Panc1 (cell line): ENCODE results near the gene SUMF1.

Experiments
- POLR2AphosphoS5 ChIP-seq: IDR thresholded peaks from 2 replicates; pipeline ENCODE4 v1.6.1; 2012; ENCODE audit warnings: mild to moderate bottlenecking, low read depth, low read length, moderate library complexity
- TCF7L2 ChIP-seq: IDR thresholded peaks from 2 replicates; pipeline ENCODE4 v1.6.1; 2011; ENCODE audit warnings: mild to moderate bottlenecking, low read depth, low read length, inconsistent platforms
- TF ChIP-seq, protein P1 (sequence below): fragments of 450-650 bp; IDR thresholded peaks from 2 replicates; pipeline ENCODE4 v1.5.1; 2017; ENCODE audit warnings: mild to moderate bottlenecking
- TF ChIP-seq, protein P2 (sequence below), 2 experiments: IDR thresholded peaks; 2 replicates each; pipeline ENCODE4 v1.6.1; 2011 to 2012; ENCODE audit warnings: low read depth in 2 of 2, control low read depth in 1 of 2, low read length in 1 of 2, mild to moderate bottlenecking in 1 of 2, moderate library complexity in 1 of 2; ENCODE audit not compliant: insufficient read depth in 1 of 2

DNA sequence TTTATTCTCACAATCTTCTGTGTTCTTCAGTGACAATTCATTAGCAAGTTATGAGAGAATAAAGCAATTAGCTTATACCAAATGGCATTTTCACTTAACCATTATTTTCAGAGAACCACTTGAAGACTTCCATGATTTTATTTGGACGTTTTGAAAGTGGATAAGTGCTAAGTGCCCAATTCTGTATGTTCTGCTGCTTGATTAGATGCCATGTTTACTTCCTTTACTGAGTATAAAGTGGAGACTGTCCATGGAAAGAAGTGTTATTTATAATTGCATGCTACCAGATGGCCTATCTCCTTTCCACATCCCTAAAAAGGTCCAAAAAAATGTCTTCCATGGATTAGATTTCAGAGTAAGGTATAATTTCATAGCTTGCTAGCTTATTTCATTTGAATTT, 69.6 kb downstream of the SUMF1 start:
- no peak for TF ChIP-seq POLR2AphosphoS5
- TF ChIP-seq, protein P1, sequence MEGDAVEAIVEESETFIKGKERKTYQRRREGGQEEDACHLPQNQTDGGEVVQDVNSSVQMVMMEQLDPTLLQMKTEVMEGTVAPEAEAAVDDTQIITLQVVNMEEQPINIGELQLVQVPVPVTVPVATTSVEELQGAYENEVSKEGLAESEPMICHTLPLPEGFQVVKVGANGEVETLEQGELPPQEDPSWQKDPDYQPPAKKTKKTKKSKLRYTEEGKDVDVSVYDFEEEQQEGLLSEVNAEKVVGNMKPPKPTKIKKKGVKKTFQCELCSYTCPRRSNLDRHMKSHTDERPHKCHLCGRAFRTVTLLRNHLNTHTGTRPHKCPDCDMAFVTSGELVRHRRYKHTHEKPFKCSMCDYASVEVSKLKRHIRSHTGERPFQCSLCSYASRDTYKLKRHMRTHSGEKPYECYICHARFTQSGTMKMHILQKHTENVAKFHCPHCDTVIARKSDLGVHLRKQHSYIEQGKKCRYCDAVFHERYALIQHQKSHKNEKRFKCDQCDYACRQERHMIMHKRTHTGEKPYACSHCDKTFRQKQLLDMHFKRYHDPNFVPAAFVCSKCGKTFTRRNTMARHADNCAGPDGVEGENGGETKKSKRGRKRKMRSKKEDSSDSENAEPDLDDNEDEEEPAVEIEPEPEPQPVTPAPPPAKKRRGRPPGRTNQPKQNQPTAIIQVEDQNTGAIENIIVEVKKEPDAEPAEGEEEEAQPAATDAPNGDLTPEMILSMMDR: no peak
- TF ChIP-seq, protein P2, sequence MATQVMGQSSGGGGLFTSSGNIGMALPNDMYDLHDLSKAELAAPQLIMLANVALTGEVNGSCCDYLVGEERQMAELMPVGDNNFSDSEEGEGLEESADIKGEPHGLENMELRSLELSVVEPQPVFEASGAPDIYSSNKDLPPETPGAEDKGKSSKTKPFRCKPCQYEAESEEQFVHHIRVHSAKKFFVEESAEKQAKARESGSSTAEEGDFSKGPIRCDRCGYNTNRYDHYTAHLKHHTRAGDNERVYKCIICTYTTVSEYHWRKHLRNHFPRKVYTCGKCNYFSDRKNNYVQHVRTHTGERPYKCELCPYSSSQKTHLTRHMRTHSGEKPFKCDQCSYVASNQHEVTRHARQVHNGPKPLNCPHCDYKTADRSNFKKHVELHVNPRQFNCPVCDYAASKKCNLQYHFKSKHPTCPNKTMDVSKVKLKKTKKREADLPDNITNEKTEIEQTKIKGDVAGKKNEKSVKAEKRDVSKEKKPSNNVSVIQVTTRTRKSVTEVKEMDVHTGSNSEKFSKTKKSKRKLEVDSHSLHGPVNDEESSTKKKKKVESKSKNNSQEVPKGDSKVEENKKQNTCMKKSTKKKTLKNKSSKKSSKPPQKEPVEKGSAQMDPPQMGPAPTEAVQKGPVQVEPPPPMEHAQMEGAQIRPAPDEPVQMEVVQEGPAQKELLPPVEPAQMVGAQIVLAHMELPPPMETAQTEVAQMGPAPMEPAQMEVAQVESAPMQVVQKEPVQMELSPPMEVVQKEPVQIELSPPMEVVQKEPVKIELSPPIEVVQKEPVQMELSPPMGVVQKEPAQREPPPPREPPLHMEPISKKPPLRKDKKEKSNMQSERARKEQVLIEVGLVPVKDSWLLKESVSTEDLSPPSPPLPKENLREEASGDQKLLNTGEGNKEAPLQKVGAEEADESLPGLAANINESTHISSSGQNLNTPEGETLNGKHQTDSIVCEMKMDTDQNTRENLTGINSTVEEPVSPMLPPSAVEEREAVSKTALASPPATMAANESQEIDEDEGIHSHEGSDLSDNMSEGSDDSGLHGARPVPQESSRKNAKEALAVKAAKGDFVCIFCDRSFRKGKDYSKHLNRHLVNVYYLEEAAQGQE (IDR thresholded peaks at IDR 0.05; ENCODE audit: insufficient read depth in 1 of 2, low read depth in 2 of 2, low read length in 1 of 2): no peak
- no peak for TF ChIP-seq TCF7L2
